ENCODE measurements around the gene FRY.

Gene FRY

GRCh38 chr13:32017474-32017873 is 14.1 kb upstream of the FRY start:
- DNase-seq = no peak

- peak; percentile 81 for DNase-seq
Measured at GRCh38 chr13:32019612-32020233, 11.9 kb upstream of the FRY start.

- DNase-seq = no peak
Measured at GRCh38 chr13:32021785-32022184, 9.8 kb upstream of the FRY start.

GRCh38 chr13:32022311-32022710 is 9.3 kb upstream of the FRY start:
- DNase-seq = peak; percentile 87

- no peak for DNase-seq
Measured at GRCh38 chr13:32023096-32023495, 8.5 kb upstream of the FRY start.

GRCh38 chr13:32023698-32024097 is 7.9 kb upstream of the FRY start:
- no peak for DNase-seq

- DNase-seq = no peak
Measured at GRCh38 chr13:32024750-32025149, 6.8 kb upstream of the FRY start.

- DNase-seq = no peak
Measured at GRCh38 chr13:32025730-32026129, 5.8 kb upstream of the FRY start.

- peak; percentile 61 for DNase-seq
Measured at GRCh38 chr13:32026623-32027022, 5.0 kb upstream of the FRY start.

GRCh38 chr13:32028711-32029110 is 2.9 kb upstream of the FRY start:
- DNase-seq = no peak

GRCh38 chr13:32029684-32030083 is 1.9 kb upstream of the FRY start:
- no peak for DNase-seq

- DNase-seq = no peak
Measured at GRCh38 chr13:32031815-32032370, 319 bp downstream of the FRY start.

GRCh38 chr13:32032759-32033158 is 1.2 kb downstream of the FRY start:
- no peak for DNase-seq

GRCh38 chr13:32033744-32034143 is 2.2 kb downstream of the FRY start:
- DNase-seq = no peak

- no peak for DNase-seq
Measured at GRCh38 chr13:32035716-32036115, 4.1 kb downstream of the FRY start.

- DNase-seq = no peak
Measured at GRCh38 chr13:32036126-32036695, 4.6 kb downstream of the FRY start.

GRCh38 chr13:32036757-32037156 is 5.2 kb downstream of the FRY start:
- peak; percentile 26 for DNase-seq

- DNase-seq = no peak
Measured at GRCh38 chr13:32037471-32037870, 5.9 kb downstream of the FRY start.

- DNase-seq = no peak
Measured at GRCh38 chr13:32038343-32038742, 6.8 kb downstream of the FRY start.

GRCh38 chr13:32039056-32039455 is 7.5 kb downstream of the FRY start:
- no peak for DNase-seq

- DNase-seq = no peak
Measured at GRCh38 chr13:32039528-32039927, 8.0 kb downstream of the FRY start.

GRCh38 chr13:32040052-32040642 is 8.6 kb downstream of the FRY start:
- no peak for DNase-seq

- no peak for DNase-seq
Measured at GRCh38 chr13:32040689-32041088, 9.1 kb downstream of the FRY start.

GRCh38 chr13:32041429-32041828 is 9.9 kb downstream of the FRY start:
- DNase-seq = no peak

GRCh38 chr13:32042551-32042950 is 11.0 kb downstream of the FRY start:
- DNase-seq = no peak
